HUES6 (cell line): ENCODE data around the gene MCHR2.

Experiments
- H3K27ac ChIP-seq: 2 replicates; pipeline ENCODE4 v1.7.0; 2013; ENCODE audit warnings: low read depth, mild to moderate bottlenecking, low read length, inconsistent platforms
- H3K27me3 ChIP-seq: 2 replicates; pipeline ENCODE4 v1.6.1; 2013; ENCODE audit warnings: low read length; ENCODE audit not compliant: control insufficient read depth, insufficient read depth
- H3K36me3 ChIP-seq: 2 replicates; pipeline ENCODE4 v1.6.1; 2013; ENCODE audit warnings: low read length; ENCODE audit not compliant: control insufficient read depth, insufficient read depth
- H3K4me1 ChIP-seq: 2 replicates; pipeline ENCODE4 v1.6.1; 2013; ENCODE audit warnings: low read length; ENCODE audit not compliant: control insufficient read depth, insufficient read depth
- H3K4me3 ChIP-seq: 2 replicates; pipeline ENCODE4 v1.5.1; 2013; ENCODE audit warnings: low read depth, low read length
- H3K9ac ChIP-seq: one replicate; pipeline ENCODE4 v1.6.1; 2013; ENCODE audit warnings: mild to moderate bottlenecking, low read length
- H3K9me3 ChIP-seq: 2 replicates; pipeline ENCODE4 v1.6.1; 2013; ENCODE audit warnings: low read depth, low read length; ENCODE audit not compliant: control insufficient read depth, insufficient read depth

Gene MCHR2

GRCh38 chr6:99991955-99992354, 2.1 kb downstream of the MCHR2 start:
- H3K9ac ChIP-seq, result no peak overlapping the region
- no peaks in the 10 kb centered on the region for H3K36me3 ChIP-seq
- no peak overlapping the region for H3K27ac ChIP-seq
- H3K27me3 ChIP-seq, result peaks cover 58% of the 10 kb centered on the region
- no peak overlapping the region for H3K4me3 ChIP-seq
- no peaks in the 10 kb centered on the region; the same call in 1 of the 2 replicates for H3K4me1 ChIP-seq
- H3K9me3 ChIP-seq, result no peaks in the 10 kb centered on the region

- Histone ChIP-seq H3K9ac (no peak overlapping the region), H3K27me3 (no peaks in the 10 kb centered on the region)
Measured at GRCh38 chr6:99980741-99981140, 13.3 kb downstream of the MCHR2 start.

GRCh38 chr6:99979953-99980352, 14.1 kb downstream of the MCHR2 start:
- no peak overlapping the region for H3K27ac ChIP-seq
- H3K4me1 ChIP-seq, result no peaks in the 10 kb centered on the region
- no peak overlapping the region for H3K9ac ChIP-seq
- H3K4me3 ChIP-seq, result no peak overlapping the region
- no peaks in the 10 kb centered on the region for H3K27me3 ChIP-seq
- peaks cover 16% of the 10 kb centered on the region for H3K9me3 ChIP-seq
- no peaks in the 10 kb centered on the region for H3K36me3 ChIP-seq

More at GRCh38 chr6:99980741-99981140, 13.3 kb downstream of the MCHR2 start:
- Histone ChIP-seq H3K36me3 (no peaks in the 10 kb centered on the region), H3K4me1 (no peaks in the 10 kb centered on the region), H3K9me3 (peaks cover 9% of the 10 kb centered on the region), H3K27ac (no peak overlapping the region), H3K4me3 (no peak overlapping the region)

- no peaks in the 10 kb centered on the region for H3K9me3 ChIP-seq
- H3K4me3 ChIP-seq, result no peak overlapping the region
- no peaks in the 10 kb centered on the region for H3K36me3 ChIP-seq
- no peaks in the 10 kb centered on the region for H3K27me3 ChIP-seq
- no peak overlapping the region for H3K9ac ChIP-seq
- H3K4me1 ChIP-seq, result no peaks in the 10 kb centered on the region
- no peak overlapping the region for H3K27ac ChIP-seq
Measured at GRCh38 chr6:99967052-99967451, 27.0 kb downstream of the MCHR2 start.

- Histone ChIP-seq H3K27ac (no peak overlapping the region), H3K4me3 (no peak overlapping the region), H3K27me3 (no peaks in the 10 kb centered on the region), H3K4me1 (no peaks in the 10 kb centered on the region), H3K36me3 (no peaks in the 10 kb centered on the region), H3K9ac (no peak overlapping the region), H3K9me3 (peaks cover 4% of the 10 kb centered on the region)
Measured at GRCh38 chr6:99960027-99960426, 34.0 kb downstream of the MCHR2 start.

GRCh38 chr6:99951016-99951805, 42.8 kb downstream of the MCHR2 start:
- Histone ChIP-seq H3K9me3 (no peaks in the 10 kb centered on the region), H3K36me3 (no peaks in the 10 kb centered on the region), H3K27me3 (no peaks in the 10 kb centered on the region), H3K27ac (no peak overlapping the region), H3K4me3 (no peak overlapping the region), H3K9ac (no peak overlapping the region), H3K4me1 (no peaks in the 10 kb centered on the region)

GRCh38 chr6:99946005-99946404, 48.0 kb downstream of the MCHR2 start:
- Histone ChIP-seq H3K4me3 (no peak overlapping the region), H3K27ac (no peak overlapping the region), H3K9ac (no peak overlapping the region), H3K27me3 (no peaks in the 10 kb centered on the region), H3K4me1 (no peaks in the 10 kb centered on the region), H3K9me3 (no peaks in the 10 kb centered on the region), H3K36me3 (no peaks in the 10 kb centered on the region)

GRCh38 chr6:99943846-99944245, 50.2 kb downstream of the MCHR2 start:
- no peaks in the 10 kb centered on the region for H3K36me3 ChIP-seq
- no peaks in the 10 kb centered on the region for H3K9me3 ChIP-seq
- H3K27ac ChIP-seq, result no peak overlapping the region
- H3K4me3 ChIP-seq, result no peak overlapping the region
- no peaks in the 10 kb centered on the region for H3K4me1 ChIP-seq
- no peaks in the 10 kb centered on the region for H3K27me3 ChIP-seq
- no peak overlapping the region for H3K9ac ChIP-seq

- no peaks in the 10 kb centered on the region for H3K27me3 ChIP-seq
- no peak overlapping the region for H3K9ac ChIP-seq
- H3K4me1 ChIP-seq, result no peaks in the 10 kb centered on the region
- no peaks in the 10 kb centered on the region for H3K36me3 ChIP-seq
- H3K9me3 ChIP-seq, result no peaks in the 10 kb centered on the region
- H3K27ac ChIP-seq, result no peak overlapping the region
- no peak overlapping the region for H3K4me3 ChIP-seq
Measured at GRCh38 chr6:99940582-99940981, 53.4 kb downstream of the MCHR2 start.

- Histone ChIP-seq H3K9ac (no peak overlapping the region), H3K36me3 (no peaks in the 10 kb centered on the region), H3K4me1 (no peaks in the 10 kb centered on the region), H3K27me3 (no peaks in the 10 kb centered on the region), H3K27ac (no peak overlapping the region), H3K4me3 (no peak overlapping the region), H3K9me3 (peaks cover 11% of the 10 kb centered on the region; the same call in 1 of the 2 replicates)
Measured at GRCh38 chr6:99933129-99933528, 60.9 kb downstream of the MCHR2 start.

GRCh38 chr6:99912657-99913056, 81.4 kb downstream of the MCHR2 start:
- H3K9ac ChIP-seq, result no peak overlapping the region
- H3K4me1 ChIP-seq, result no peaks in the 10 kb centered on the region
- no peak overlapping the region for H3K27ac ChIP-seq
- H3K9me3 ChIP-seq, result no peaks in the 10 kb centered on the region
- no peaks in the 10 kb centered on the region for H3K27me3 ChIP-seq
- H3K36me3 ChIP-seq, result no peaks in the 10 kb centered on the region
- H3K4me3 ChIP-seq, result no peak overlapping the region
